GM21717 (cell line): ENCODE measurements around the gene RELCH.
A peak's percentile ranks its signal among the peaks of the same experiment; 100 is the strongest.

Source experiments
- ATAC-seq: cut with Tn5 transposase; IDR thresholded peaks from one replicate; pipeline ENCODE4 v1.9.1; 2021; ENCODE audit warnings: mild to moderate bottlenecking, moderate library complexity; ENCODE audit not compliant: unreplicated experiment

Gene RELCH

GRCh38 chr18:62338446-62339105, 151.5 kb downstream of the RELCH start:
- no peak for ATAC-seq

GRCh38 chr18:62339106-62339988, 152.3 kb downstream of the RELCH start:
- ATAC-seq: no peak

DNA sequence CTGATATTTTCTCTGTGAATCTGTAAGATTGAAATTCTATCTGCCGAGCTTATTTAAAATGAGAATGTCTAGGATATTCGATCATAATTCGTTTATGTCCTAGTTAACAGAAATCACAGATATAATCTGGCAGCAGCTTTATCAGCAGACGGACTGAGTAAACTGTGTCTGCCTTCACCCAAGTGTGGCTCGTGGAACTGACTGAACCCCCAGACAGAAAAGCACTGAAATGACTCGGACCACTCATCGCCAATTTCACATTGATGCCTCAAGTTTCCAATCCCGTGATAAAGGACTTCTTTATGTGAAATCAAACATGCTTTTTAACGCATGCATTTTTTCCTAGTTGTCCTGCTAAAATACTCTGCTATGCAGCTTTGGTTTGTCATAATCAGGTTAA, 153.9 kb downstream of the RELCH start:
- no peak for ATAC-seq

DNA sequence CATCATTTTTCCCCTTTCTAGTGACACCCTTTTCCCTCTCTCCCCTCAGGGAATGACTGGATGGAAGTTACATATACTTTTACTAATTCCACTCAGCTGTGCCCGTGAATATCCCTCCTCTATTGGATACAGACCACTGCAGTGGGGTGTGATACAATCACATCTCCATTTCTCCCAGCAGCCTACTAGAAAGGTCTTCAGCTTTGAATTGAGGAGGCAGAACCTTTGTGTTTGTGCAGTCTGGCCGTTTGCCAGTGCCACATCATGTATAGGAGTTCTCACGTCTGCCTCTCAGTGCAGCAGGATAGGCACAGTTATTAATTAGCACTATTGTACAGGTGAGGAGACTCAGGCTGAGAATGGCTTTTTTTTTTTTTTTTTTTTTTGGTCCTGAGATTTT, 154.4 kb downstream of the RELCH start:
- ATAC-seq: no peak

DNA sequence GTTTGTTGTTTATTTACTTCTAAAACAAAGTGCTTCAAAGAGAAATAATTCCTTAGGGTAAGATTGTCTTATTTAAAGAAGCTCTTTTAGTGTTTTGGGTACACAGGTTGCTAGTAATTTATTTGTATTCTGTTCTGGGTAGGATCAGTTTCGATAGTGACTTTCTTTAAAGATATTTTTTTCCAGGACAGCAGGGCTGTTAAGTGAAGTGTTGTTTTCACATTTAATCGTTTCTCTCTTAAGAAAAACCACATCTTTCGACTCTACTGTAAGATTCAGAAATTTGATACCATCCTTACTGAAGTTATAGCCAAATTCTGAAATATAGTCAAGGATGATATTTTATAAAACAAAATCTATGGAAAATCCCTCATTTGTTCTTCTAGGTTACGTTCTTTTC, 155.8 kb downstream of the RELCH start:
- ATAC-seq: no peak

DNA sequence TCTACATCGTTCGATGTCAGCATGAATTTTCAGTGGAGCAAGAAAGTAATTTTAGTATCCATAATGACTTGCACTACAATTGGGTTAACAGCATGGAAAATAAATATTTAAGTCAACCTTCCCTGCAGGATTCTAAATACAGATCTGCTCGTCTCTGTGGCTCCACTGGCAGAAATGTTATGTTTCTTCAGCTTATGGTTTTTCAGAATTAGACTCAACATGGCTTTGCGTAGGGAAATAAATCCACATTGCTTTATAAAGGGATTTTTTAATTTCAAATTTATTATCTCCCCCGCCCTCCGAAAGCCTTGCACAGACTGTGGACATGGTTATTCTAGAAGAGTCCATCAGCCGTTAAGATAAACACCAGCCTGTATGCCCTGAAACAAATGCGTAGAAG, 156.3 kb downstream of the RELCH start:
- no peak for ATAC-seq

GRCh38 chr18:62345909-62346308, 158.9 kb downstream of the RELCH start:
- peak; percentile 48 for ATAC-seq

DNA sequence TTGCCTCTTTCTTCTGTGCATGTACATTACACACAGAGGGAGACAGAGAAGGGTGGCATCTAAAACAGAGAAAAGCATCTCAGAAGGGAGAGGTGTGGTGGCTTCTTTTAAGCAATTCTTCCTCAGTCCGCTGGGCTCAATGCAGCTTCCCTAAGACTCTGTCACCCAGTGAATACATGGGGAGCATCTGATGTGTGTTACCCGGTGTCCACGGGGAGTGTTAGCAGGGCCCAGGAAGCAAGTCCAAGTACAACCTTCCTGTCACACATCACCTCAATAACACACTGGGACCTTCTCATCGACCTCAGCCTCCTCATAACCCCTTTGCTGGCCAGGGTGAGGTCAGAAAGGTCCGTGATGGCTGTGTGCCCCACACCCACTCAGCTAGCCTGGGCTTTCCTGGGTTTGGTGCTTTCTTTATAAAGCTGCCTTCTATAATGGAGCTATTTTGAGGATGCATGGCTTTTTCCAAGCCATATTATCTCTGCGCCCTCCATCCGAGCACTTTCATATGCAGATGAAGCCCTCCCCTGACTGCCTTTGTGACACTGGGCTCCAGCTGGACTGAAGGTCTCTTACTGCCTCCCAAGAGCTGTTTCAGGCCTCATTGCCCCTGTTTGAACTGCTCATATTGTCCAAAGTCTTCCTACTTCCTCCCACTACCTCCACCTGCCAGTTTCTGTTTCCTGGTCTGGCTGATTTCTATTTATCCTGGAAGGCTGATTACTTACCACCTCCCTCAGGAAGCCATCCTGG, 159.5 kb downstream of the RELCH start:
- no peak for ATAC-seq

- no peak for ATAC-seq
Observed at GRCh38 chr18:62347089-62347506, 160.0 kb downstream of the RELCH start.

DNA sequence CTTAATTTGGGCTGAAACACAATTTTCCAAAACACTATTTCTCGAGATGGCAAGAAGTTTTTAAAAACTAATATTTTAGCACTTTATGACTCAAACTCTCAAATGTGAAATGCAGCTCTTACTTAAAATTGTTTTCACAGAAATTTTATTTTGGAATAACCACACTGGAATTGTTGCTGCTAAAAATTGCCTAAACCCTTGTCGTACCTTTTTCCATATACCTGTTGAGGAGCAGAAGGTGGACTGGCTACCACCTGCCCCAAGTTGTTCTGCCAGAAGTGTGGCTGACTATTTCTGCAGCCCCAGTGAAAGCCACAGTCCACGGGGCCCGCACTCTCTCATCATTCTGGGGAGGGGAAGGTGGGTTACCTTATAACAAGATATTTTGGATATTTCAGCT, 161.4 kb downstream of the RELCH start:
- no peak for ATAC-seq

DNA sequence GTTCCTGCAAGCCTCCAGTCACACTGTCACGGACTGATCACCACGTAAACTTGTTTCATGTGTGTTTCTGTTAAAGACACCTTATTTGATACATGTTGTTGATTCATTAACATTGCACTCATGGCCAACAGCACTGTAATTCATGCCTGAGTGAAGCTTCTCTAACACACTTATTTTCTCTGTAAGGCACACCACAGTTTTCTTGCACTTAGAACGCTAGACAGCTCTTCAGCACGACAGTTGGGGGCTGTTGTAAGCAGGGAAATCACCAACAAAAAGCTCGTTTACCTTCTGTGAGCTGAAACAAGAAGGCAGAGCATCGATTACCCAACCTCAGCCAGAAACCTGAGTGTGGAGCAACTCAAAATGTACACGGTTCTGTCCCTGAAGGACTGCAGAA, 166.1 kb downstream of the RELCH start:
- no peak for ATAC-seq

DNA sequence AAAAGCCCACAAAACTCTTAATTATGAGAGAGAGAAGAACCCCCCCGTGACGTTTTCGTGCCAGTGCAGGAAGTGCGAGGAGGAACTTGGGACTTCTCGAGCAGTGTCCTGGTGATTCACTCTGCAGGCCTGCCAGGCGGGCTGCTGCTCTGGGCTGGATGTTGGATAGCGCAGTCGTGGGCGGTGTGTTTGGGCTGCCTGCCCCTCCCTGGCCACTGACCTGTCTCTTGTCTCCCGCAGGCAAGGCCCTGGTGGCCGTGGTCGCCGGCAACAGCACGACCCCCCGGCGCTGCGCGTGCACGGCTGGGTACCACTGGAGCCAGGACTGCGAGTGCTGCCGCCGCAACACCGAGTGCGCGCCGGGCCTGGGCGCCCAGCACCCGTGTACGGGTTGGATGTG, 167.1 kb downstream of the RELCH start:
- no peak for ATAC-seq

DNA sequence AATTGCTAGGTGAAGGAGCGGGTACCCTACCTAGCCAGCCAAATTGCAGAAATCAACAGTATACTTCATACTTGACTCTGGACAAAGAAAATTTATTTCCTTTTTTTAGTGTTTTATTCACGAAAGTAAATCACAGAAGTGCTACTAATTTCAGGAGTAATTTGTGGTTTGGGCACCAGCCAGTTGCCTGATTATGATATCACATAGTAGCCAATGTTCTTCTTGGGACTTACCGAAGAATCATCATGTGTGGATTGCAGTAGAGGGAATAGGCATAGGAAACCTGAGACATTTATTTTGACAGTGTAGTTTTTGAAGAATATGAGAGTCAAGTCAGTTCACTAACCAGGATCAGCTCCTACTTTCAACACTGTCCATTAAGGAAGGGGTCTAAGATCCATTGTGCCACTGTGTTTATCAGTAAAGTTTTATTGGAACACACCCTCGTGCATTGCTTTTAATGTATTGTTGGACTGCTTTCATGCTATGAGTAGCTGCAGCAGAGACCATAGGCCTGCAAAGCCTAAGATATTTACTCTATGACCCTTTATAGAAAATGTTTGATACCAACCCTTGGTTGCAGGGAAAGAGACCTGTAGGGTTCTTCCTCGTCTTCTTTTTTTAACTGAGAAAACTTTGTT, 170.1 kb downstream of the RELCH start:
- ATAC-seq: no peak
